Germinal center (tissue), 1 donor: Measurements from ENCODE around the gene ERBIN.
"Not testable (repeated sequence)": the region's sequence is repeated elsewhere in the genome, so short reads cannot be mapped to it uniquely, and the experiment has no call there.

Experiments
- DNase-seq: peaks from one replicate; pipeline ENCODE4 v3.0.0; 2012; ENCODE audit warnings: mixed read lengths, low spot score

Gene ERBIN

DNA sequence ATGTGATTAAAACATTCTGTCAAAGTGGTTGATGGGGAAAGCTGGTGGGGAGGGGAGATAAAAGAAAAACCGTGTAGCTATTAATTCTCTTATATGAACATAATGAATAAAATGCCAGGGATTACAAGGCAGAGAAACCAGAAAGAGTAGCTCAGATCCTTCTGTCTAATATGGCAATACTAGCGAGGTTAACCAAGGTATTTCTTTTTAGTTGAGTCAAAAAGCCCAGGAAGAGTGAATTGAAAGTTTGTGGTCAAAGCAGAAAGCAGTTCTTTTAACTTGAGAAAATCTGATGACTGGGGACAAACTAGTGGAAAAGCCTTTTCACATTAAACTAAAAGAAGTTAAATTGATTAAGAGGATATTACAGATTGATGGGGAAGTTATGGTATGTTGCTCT, 76.0 kb downstream of the ERBIN start:
- DNase-seq, result no peak

DNA sequence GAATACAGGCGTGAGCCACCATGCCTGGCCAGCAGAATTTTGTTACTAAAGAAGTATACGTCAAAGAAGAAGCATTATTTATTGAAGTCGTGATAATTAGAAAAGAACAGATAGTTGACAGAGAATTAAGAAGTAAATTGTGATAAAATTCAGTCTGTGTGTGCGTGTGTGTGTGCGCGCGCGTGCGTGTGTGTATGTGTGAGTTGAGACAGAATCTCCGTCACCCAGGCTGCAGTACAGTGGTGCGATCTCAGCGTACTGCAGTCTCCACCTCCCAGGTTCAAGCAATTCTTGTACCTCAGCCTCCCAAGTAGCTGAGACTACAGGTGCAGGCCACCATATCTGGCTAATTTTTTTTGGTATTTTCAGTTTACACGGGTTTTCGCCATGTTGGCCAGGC, 77.8 kb downstream of the ERBIN start:
- DNase-seq, result no peak

DNA sequence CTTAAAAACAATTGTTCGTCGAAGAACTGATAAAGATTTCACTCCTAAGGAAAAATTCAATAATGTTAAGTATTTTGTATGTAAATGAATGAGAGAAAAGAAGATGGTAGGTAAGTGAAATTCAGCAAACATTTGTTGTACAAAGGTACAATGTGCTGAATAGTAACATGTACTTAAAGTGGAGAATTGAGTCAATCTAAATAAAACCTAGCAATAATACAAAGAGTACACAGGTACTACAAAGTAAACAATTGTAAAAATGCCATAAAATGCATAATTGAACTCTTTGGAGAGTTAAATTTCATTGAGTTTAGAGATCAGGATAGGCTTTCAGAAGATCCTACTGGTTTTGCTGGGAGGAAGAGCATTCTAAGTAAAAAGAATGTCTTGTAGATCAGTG, 82.9 kb downstream of the ERBIN start:
- no peak for DNase-seq

DNA sequence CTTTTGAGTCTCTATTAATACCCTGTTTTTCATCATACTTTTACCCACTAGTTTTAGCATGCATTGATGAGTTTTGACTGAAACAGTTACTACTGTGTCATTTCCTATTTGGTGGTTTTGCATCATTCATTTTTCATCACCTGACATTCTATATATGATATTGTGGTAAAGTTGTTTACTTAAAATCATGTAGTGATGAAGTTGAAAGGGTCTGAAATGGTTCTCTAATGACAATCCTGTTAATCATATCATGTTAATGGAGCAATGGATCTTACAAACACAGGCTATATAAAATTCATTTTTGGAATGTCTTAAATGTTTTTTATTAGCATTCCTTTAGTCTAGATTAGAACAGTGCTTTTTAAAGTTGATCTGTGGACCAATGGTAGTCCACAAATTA, 84.1 kb downstream of the ERBIN start:
- no peak for DNase-seq

DNA sequence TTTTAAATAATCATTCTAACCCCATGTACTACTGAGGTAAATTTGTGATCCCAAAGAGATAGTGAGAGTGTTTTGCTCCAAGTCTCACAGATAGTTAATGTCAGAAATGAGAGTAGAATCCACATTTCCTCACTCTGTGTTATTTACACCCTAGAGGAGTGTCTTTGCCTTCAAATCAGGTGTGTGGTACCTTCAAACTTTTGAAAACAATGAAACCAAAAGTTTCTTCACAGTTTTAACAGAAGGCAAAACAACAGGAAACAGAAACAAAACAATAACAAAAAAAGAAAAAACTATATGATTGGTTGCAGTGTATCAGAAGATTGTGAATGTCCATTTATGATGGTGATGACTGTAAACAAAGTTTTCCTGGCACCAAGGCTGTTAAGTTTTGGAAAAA, 85.9 kb downstream of the ERBIN start:
- no peak for DNase-seq

DNA sequence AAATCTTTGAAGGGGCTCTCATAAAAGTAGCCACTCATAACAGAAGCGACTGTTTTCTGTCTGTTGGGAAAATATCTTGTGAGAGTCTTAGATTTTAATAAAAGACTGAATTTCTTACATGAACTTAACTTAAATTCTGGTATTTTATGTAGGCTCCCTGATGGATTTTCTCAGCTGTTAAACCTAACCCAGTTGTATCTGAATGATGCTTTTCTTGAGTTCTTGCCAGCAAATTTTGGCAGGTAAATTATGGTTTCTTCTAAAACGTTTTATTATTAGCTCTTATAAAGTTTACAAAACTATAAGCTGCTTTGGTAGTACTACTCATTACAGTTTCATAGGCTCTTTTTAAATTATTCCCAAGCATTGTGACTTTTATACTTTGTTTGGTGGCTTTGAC, 87.0 kb downstream of the ERBIN start:
- no peak for DNase-seq

DNA sequence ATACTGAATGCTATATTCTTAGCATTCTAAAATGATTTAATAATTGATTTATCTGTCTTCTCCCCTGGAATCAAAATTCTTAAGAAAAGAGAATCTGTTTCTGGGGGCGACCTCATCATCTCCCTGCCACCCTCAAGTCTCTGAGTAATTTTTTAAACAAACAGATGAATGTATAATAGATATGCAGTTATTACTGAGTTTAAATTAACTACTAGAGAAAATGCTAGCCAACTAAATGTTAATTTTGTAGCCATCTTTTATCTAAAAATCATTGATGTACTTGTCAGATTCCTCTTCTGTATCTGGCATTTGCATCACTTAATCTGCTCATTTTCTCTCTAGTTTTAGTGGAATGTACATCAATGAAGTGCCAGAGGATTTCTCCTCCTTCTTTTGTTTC, 87.5 kb downstream of the ERBIN start:
- DNase-seq, result no peak

DNA sequence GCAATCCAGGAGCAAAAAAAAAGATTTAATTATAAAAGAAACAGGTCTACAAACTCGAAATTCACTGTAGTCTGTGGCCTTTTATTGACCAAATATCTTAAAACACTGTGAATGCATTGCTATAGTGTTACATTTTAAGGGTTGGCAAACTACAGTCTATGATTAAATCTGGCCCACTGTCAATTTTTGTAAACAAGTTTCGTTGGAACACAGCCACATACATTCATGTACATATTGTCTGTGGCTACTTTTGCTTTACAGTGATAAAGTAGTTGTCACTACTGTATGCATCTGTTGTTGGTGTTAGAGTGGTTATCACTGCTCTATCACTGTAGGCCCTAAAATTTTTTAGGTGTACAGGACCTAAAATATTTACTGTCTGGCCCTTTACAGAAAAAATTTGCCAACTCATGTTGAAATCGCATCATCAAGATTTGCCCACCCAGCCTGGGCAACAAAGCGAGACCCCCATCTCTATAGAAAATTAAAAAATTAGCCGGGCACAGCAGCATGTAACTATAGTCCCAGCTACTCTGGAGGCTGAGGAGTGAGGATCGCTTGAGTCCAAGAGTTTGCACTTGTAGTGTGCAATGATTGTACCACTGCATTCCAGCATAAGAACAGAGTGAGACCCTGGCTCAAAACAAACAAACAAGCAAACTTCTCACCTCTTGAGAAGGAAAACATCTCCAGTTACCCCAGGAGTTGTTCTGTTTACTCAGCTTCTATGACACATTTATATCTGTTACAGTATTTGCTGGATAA, 89.0 kb downstream of the ERBIN start:
- DNase-seq, result no peak

DNA sequence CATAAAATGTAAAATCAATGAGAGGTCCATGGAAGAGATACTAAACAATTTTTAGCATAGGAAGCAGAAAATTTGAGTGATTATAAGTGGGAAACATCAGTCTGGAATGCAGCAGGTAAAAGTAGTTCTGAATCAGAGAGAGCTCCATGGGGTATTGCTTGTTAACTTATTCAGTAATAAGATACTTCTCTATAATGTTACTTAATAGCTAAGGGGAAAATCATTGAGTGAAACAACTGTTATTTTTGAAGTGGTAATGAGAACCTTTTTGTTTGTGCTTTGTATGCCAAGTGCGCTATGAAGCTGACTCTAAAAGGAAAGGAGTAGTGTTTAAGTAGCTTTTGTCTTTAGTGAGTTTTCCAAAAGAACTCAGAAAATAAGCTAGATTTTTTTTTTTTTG, 95.2 kb downstream of the ERBIN start:
- DNase-seq, result no peak

DNA sequence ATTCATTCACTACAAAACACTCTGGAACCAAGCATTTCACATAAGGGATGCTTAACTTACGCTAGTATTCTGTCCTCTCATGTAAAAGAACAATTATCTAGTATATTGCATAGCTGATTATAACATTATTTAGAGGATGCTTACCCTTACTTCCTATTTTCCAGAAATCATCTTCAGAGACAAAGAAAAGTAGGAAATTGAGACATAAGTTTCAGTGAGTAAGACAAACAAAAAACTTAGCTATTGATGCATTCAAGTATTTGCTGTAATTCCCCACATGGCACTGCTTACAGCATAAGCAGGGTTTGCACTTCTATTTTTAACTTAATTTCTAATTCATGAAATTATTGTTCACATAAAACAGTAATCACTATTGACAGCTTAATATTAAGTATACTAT, 112.9 kb downstream of the ERBIN start:
- DNase-seq, result no peak

DNA sequence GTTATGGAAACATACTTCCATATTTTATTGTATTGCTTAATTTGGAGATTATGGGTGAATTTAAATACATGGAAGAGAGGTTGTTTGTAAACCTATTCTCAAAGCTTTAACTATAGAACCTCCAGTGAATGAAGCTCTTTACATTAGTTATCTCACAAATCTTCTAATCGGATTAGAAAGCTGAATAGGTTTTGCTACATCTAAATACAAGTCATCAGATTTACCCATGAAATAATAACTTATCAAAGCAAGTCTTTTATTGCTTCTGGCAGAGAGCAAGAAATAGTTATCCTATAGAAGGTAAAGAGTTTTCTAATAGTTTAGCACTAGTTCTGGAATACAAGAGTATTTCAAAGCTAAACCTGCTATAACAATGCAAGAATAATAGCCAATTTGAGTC, 113.3 kb downstream of the ERBIN start:
- DNase-seq, result no peak

DNA sequence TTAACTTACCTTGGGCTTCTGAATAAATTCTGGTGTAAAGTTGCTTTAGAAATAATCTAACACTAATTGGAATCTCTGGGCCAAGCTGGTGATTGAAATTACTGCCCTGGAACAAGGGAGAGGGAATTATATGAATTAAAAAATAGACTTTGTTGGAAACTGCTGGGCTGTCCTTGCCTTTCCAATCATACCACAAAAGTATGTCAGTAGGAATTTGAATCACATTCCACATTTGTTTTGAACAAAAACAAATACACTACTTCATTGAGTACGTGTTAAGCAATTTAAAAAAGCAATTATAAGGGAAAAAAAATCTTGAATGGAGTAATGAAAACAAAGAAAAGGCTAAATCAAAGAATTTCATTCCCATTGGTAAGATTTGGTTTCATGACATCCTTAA, 115.3 kb downstream of the ERBIN start:
- no peak for DNase-seq

DNA sequence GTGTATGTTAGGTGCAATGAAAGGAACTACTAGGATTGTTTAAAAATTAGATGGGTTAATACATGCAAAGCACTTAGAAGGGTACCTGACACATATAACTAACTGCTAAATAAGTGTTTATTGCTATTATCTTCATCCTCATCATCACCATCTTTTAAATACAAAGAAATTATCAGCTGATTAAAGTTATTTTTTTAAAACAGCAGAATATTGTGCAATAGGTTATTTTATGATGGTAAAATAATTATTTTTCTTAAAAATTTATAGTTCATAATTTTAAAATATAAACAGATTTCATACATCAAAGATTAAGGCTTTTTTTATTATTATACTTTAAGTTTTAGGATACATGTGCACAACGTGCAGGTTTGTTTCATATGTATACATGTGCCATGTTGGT, 130.9 kb downstream of the ERBIN start:
- DNase-seq, result no peak

DNA sequence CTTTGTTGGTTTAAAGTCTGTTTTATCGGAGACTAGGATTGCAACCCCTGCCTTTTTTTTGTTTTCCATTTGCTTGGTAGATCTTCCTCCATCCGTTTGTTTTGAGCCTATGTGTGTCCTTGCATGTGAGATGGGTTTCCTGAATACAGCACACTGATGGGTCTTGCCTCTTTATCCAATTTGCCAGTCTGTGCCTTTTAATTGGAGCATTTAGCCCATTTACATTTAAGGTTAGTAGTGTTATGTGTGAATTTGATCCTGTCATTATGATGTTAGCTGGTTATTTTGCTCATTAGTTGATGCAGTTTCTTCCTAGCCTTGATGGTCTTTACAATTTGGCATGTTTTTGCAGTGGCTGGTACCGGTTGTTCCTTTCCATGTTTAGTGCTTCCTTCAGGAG, 134.9 kb downstream of the ERBIN start:
- not testable (repeated sequence) for DNase-seq

DNA sequence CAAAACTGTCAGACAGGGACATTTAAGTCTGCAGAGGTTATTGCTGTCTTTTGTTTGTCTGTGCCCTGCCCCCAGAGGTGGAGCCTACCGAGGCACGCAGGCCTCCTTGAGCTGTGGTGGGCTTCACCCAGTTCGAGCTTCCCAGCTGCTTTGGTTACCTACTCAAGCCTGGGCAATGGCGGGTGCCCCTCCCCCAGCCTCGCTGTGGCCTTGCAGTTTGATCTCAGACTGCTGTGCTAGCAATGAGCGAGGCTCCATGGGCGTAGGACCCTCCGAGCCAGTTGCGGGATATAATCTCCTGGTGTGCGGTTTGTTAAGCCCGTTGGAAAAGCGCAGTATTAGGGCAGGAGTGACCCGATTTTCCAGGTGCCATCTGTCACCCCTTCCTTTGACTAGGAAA, 136.7 kb downstream of the ERBIN start:
- not testable (repeated sequence) for DNase-seq

DNA sequence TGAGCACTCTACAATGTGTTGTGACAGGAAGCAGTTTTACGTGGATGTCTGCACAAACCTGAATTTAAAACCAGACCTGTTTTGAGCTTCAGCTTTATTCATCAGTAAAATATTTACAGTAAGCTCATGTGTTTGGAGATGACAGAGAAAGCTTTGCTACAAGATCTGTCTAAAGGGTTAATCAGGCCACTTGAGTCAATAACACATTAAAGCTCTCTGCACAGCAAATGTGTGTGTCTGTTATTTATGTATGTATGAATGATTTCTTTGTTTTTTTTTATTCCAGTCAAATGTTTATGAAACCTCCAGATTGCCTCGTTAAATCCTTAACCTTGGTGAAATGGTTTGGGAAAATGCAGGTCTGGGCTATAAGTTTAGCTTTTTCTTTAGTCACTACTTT, 140.5 kb downstream of the ERBIN start:
- DNase-seq, result no peak

DNA sequence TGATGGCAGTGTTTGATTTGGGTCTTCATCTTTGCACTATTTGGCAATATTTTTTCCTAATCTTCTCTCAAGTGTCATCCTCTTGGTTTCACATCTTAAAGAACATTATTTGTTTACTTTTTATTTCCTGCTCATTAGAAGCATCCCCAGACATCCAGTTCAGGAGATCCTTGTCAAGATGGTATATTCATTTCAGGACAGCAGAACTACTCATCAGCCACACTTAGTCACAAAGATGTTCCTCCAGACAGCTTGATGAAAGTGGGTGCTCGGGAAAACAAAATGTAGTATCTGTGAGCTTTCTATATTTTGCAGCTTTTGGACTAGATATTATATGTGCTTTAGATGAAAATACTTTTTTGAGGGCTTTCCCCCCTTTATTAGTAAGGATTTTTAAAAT, 145.7 kb downstream of the ERBIN start:
- DNase-seq, result no peak

DNA sequence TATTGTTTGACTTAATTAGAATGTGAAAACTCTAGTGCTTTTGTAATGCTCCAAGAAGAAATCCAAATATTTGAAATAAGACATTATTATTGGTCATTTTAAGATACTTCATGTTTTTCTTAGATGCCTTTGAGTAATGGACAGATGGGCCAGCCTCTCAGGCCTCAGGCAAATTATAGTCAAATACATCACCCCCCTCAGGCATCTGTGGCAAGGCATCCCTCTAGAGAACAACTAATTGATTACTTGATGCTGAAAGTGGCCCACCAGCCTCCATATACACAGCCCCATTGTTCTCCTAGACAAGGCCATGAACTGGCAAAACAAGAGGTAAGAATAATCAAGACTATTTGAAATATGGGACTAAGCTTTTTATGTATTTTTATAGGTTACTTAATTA, 148.5 kb downstream of the ERBIN start:
- no peak for DNase-seq

DNA sequence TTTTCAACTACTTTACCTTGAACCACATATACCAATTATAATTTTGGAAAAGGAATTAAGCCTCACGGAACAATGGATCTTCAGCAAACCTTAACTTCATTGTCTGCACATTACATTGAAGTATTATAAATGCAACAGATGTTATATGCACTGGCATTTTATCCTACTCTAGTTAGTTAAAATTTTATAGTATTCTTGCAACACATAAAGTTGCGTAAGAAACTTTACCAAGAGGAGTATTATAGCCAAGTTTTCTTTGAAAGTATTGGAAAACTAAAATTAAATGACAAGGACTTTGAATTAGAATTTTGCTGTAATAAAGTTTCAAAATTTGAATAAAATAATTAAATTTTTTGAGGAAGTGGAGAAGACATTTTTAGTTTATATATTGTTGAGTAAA, 154.3 kb downstream of the ERBIN start:
- DNase-seq, result no peak

DNA sequence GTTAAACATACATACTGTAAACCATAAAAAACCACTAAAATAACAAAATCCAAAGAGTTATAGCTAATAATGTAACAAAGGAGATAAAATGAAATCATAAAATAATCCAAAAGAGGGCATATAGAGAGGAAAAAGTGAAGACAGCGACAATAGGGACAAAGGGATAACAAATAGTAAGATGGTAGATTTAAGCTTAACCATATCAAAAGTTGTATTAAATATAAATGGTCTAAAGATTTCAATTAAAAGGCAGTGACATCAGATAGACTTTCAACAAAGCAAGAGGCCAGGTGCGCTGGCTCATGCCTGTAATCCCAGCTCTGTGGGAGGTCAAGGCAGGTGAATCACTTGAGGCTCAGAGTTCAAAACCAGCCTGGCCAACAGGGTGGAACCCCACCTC, 163.0 kb downstream of the ERBIN start:
- no peak for DNase-seq

DNA sequence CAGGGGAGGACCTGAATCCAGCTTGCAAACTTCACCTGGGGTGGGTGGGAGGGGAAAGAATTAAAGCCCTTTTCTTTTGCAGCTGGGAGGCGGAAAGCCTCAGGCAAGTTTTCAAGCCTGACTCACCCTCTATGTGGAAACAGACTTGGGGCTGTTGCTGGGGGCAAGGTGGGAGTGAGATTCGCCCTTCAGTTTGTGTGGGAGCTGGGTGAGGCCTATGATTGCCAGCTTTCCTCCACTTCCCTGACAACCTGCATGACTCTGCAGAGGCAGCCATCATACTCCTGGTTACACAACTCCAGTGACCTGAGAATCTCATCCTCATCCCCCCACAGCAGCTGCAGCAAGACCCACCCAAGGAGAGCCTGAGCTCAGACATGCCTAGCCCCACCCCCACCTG, 174.5 kb downstream of the ERBIN start:
- DNase-seq, result no peak

DNA sequence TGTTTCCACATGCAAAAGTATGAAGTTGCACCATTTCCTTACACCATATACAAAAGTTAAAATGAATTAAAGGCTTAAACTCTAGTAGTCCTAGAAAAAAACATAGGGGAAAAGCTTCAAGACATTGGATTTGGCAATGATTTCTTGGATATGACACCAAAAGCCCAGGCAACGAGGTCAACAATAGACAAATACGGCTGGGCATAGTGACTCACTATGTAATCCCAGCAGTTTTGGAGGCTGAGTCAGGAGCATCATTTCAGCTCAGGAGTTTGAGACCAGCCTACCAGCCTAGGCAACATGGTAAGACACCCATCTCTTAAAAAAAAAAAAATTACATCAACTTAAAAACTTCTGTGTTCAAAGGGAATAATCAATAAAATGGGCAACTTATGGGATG, 186.8 kb downstream of the ERBIN start:
- DNase-seq, result no peak

DNA sequence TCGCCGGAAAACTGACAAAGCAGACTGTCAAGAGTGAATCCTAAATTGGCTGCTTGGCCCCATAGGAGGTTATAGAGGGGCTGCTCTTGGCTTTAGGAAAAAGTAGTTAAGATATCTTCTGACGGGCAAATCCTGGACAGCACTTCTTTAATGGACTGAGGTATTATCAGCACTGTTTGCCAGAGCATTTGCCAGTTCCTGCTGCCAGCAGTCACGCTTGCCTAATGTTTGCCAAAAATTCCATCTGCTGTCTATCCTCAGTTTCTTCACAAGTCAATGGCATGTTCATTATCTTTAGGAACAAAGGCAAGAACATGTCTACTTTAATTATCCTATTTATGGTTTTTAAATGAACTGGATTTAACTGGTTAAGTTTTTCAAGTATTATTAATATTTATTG, 191.9 kb downstream of the ERBIN start:
- no peak for DNase-seq

DNA sequence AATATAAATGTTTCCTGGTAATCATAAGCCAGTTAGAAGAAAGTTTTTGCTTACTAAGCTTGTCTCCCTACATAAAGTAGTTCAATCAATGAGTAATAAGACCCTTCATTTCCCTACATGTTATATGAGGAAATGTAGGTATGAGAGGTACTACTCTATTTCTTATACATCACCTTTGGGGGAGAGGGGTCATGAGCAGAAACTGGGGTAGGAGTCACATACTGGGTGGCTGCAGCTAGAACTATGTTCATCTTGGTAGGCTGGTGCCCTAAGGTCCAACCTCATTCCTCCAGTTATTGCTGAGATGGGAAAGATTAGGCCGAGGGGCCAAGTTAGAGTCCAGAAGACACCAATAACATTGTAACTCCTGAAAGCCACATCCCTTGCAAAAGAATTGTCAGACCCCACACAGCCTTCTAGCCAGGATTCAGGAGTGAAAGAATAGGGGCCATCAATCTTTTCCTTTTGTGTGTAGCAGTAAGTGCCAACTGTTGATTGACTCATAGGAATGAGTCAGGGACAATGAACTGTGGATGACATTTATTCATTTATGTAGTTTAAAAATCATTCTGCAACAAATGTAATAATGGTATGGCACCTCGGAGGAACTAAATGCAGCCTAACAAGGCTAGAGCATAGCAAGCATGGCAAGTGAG, 196.1 kb downstream of the ERBIN start:
- DNase-seq, result no peak
